Sigmoid colon (tissue), 4 donors: ENCODE results near the gene GNAI1.

Experiments
- EP300 ChIP-seq, 4 donors: sonication (generic); formaldehyde crosslinking; IDR thresholded peaks; one replicate each; pipeline ENCODE4 v1.6.1; 2017; ENCODE audit warnings: antibody characterized with exemption in 4 of 4
- POLR2A ChIP-seq, 2 donors: fragments of 450-650 bp; IDR thresholded peaks; one replicate each; pipeline ENCODE4 v1.6.1; 2016; ENCODE audit warnings: antibody characterized with exemption in 2 of 2, mild to moderate bottlenecking in 2 of 2, moderate library complexity in 2 of 2
- POLR2AphosphoS5 ChIP-seq, 4 donors: sonication (generic); formaldehyde crosslinking; IDR thresholded peaks; one replicate each; pipeline ENCODE4 v1.6.1; 2017; ENCODE audit warnings: antibody characterized with exemption in 4 of 4
- TF ChIP-seq, protein P1 (sequence below), 4 experiments: fragments of 450-650 bp in 3 of 4; fragments of 200-600 bp in 1 of 4; IDR thresholded peaks; one replicate each; pipeline ENCODE4 v1.5.1; 2016 to 2019; ENCODE audit warnings: antibody characterized with exemption in 4 of 4, mild to moderate bottlenecking in 3 of 4, moderate library complexity in 2 of 4

DNA sequence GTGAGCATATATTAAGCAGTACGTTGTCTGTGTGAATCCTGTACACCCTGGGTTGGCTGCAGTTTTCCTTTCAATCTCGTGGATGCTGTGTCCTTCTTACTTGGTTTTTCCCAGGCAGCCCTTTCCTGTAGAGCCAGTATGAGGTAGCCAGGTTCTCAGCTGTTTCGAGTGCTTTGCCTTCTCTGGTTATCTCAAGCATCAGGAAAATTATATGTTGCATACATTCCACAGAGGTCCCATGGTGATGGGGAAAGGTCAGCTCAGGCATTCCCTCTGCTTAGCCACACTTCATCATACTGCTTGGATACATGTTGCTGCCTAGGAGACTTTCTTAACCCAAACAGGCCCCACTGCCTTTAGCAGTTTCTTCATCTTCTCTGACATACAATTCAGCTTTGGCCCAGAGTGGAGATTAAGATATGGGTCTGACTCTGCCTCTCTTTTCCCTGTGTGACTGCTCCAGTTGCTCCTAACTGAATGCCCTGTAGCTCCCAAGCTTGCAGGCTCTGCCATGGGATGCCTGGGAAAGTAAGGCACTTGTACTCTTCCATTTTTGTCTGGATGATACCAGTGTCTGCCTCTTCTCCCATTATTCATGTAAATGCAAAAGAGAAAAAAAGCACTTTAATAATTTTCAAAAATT, 11.3 kb downstream of the GNAI1 start:
- TF ChIP-seq, protein P1, sequence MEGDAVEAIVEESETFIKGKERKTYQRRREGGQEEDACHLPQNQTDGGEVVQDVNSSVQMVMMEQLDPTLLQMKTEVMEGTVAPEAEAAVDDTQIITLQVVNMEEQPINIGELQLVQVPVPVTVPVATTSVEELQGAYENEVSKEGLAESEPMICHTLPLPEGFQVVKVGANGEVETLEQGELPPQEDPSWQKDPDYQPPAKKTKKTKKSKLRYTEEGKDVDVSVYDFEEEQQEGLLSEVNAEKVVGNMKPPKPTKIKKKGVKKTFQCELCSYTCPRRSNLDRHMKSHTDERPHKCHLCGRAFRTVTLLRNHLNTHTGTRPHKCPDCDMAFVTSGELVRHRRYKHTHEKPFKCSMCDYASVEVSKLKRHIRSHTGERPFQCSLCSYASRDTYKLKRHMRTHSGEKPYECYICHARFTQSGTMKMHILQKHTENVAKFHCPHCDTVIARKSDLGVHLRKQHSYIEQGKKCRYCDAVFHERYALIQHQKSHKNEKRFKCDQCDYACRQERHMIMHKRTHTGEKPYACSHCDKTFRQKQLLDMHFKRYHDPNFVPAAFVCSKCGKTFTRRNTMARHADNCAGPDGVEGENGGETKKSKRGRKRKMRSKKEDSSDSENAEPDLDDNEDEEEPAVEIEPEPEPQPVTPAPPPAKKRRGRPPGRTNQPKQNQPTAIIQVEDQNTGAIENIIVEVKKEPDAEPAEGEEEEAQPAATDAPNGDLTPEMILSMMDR (IDR thresholded peaks at IDR 0.05) = no peak
- TF ChIP-seq POLR2A (IDR thresholded peaks at IDR 0.05) (no peak), EP300 (IDR thresholded peaks at IDR 0.05) (no peak), POLR2AphosphoS5 (IDR thresholded peaks at IDR 0.05) (no peak)
